Type B pancreatic cell (in vitro differentiated cells): Measurements from ENCODE around the gene FIGLA. TPM values are rescaled to one million over a fixed set of nuclear protein-coding genes. Genes with fewer than 3 reads are reported as not detected.

ENCODE experiments used
- DNase-seq: peaks from one replicate; pipeline ENCODE4 v3.0.0; 2021; ENCODE audit warnings: mixed read lengths; ENCODE audit not compliant: unreplicated experiment; ENCODE audit errors: extremely low spot score
- H3K27ac Mint-ChIP-seq: 2 replicates; pipeline ENCODE4 v1.8.0; 2021; ENCODE audit warnings: mild to moderate bottlenecking, mixed read lengths
- H3K27me3 Mint-ChIP-seq: 2 replicates; pipeline ENCODE4 v1.8.0; 2021; ENCODE audit warnings: mixed read lengths
- H3K36me3 Mint-ChIP-seq: 2 replicates; pipeline ENCODE4 v1.8.0; 2021; ENCODE audit warnings: mixed read lengths
- H3K4me1 Mint-ChIP-seq: one replicate; pipeline ENCODE4 v1.8.0; 2021; ENCODE audit warnings: mixed read lengths; ENCODE audit not compliant: unreplicated experiment
- H3K4me3 Mint-ChIP-seq: 2 replicates; pipeline ENCODE4 v1.8.0; 2021; ENCODE audit warnings: mild to moderate bottlenecking, mixed read lengths
- H3K9me3 Mint-ChIP-seq: 2 replicates; pipeline ENCODE4 v1.8.0; 2021; ENCODE audit warnings: mixed read lengths
- long read RNA-seq: library from polyadenylated mRNA; unstranded; transcript quantifications from one replicate; pipeline ENCODE4 v2.0.0, GENCODE V29; 2020
- total RNA-seq: library from RNA; stranded (reverse); gene quantifications from 2 replicates; pipeline ENCODE4 v1.2.1, GENCODE V29; 2021; ENCODE audit warnings: low replicate concordance
- TF ChIP-seq, protein P1 (sequence below): fragments of 200-600 bp; sonication (generic); conservative IDR thresholded peaks from 2 replicates; pipeline ENCODE4 v1.5.0; 2021; ENCODE audit warnings: antibody characterized with exemption, mild to moderate bottlenecking

FIGLA gene
- total RNA-seq, result not detected in 2 replicates
- long read RNA-seq, result 0 reads

DNA sequence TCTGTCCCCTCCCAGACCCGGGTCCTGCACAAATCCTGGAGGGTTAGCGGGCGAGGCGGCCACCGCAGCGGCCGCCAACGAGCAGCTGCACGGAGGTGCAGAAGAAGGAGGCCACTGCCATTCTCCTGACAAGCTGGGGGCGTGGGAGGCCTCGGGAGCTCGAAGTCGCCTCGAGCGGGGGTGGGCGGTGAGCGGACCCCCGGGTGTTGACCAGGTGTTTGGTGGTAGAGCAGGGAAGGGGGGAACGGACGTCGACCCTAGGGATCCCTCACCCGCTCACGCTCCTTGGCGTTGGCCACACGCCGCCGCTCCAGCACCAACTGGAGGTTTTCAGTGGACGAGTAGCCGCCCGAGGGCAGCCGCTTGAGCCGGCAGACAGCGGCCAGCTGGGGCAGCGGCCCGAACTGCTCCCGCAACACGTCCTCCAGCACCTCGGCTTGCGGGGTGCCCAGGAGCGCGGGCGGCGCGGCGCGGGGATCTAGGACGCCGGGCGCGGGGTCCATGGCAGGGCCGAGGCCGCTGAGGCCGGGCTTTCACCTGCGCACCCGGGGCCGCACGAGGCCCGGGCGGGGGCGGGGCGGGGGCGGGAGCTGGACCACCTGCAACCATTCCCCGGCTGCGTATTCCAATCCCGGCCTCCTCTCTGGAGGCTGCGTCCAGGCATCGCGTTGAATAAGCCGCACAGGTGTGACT lies at the start of gene FIGLA:
FIGLA (minus strand) TSS at position 508 of the 693 bp plus-strand sequence; CDS start at position 503, 5 bp downstream.
- no peak for DNase-seq
- TF ChIP-seq, protein P1, sequence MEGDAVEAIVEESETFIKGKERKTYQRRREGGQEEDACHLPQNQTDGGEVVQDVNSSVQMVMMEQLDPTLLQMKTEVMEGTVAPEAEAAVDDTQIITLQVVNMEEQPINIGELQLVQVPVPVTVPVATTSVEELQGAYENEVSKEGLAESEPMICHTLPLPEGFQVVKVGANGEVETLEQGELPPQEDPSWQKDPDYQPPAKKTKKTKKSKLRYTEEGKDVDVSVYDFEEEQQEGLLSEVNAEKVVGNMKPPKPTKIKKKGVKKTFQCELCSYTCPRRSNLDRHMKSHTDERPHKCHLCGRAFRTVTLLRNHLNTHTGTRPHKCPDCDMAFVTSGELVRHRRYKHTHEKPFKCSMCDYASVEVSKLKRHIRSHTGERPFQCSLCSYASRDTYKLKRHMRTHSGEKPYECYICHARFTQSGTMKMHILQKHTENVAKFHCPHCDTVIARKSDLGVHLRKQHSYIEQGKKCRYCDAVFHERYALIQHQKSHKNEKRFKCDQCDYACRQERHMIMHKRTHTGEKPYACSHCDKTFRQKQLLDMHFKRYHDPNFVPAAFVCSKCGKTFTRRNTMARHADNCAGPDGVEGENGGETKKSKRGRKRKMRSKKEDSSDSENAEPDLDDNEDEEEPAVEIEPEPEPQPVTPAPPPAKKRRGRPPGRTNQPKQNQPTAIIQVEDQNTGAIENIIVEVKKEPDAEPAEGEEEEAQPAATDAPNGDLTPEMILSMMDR, result no peak
- peaks cover 93% of the 10 kb centered on the region for H3K27me3 Mint-ChIP-seq
- no peaks in the 10 kb centered on the region for H3K9me3 Mint-ChIP-seq
- H3K4me1 Mint-ChIP-seq, result peaks cover 5% of the 10 kb centered on the region
- H3K4me3 Mint-ChIP-seq, result peak within 1 kb of the TSS; percentile 87
- no peaks in the 10 kb centered on the region for H3K36me3 Mint-ChIP-seq
- peak within 1 kb of the TSS; percentile 13 for H3K27ac Mint-ChIP-seq

GRCh38 chr2:70837980-70838925 lies 47.8 kb upstream of the FIGLA start:
- H3K36me3 Mint-ChIP-seq, result no peaks in the 10 kb centered on the region
- no peak overlapping the region for H3K27ac Mint-ChIP-seq
- H3K4me1 Mint-ChIP-seq, result no peaks in the 10 kb centered on the region
- H3K4me3 Mint-ChIP-seq, result no peak overlapping the region
- no peak for DNase-seq
- TF ChIP-seq, protein P1, result no peak
- H3K9me3 Mint-ChIP-seq, result no peaks in the 10 kb centered on the region
- peaks cover 55% of the 10 kb centered on the region for H3K27me3 Mint-ChIP-seq

DNA sequence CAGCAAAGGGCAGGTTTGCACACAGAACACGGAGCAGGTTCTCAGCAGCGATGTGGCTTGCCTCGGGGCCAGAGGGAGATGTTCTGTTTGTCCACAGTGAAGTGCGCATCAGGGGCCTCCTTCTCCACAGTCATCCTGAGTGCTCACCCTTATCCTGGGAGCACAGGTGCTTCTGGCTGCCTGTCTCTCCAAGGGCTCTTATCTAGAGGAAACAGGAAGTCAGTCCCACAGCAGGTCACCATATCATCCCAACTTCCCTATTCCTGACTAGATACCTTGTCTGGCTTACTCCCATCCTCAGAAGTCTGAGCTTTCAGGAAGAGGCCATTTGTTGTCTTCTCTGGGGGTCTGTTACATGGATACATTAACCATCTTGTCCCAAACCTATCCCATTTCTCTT lies 45.2 kb upstream of the FIGLA start, which contains the start of gene CD207:
CD207 (minus strand) TSS at position 174 of the 400 bp plus-strand sequence; CDS start at position 134, 40 bp downstream.
- no peak for DNase-seq
- Mint-ChIP-seq H3K9me3 (no peaks in the 10 kb centered on the region), H3K4me3 (no peak within 1 kb of the TSS), H3K27me3 (peaks cover 58% of the 10 kb centered on the region), H3K4me1 (no peaks in the 10 kb centered on the region), H3K27ac (no peak within 1 kb of the TSS), H3K36me3 (no peaks in the 10 kb centered on the region)
- TF ChIP-seq, protein P1, result no peak

DNA sequence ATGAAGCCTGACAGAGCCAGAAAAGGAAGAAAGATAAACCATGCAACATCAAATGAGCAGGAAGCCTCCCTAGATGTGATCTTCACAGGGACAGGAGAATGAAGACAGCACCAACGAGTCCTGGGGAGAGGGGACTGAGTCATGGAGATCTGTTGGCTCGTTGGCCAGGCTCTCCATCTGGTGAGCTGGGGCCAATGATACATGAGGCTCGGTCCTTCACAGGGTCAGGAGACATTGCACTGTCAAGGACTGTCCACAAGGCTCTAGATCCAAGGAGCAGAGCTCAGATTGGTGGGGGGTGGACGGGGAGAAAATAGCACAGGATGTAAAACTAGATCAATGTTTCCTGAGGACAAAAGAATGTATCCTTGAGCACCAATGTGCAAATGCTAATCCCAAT lies 44.4 kb upstream of the FIGLA start:
- TF ChIP-seq, protein P1, result no peak
- H3K9me3 Mint-ChIP-seq, result no peaks in the 10 kb centered on the region
- H3K27me3 Mint-ChIP-seq, result peaks cover 60% of the 10 kb centered on the region
- H3K36me3 Mint-ChIP-seq, result no peaks in the 10 kb centered on the region
- H3K4me1 Mint-ChIP-seq, result no peaks in the 10 kb centered on the region
- no peak for DNase-seq
- H3K27ac Mint-ChIP-seq, result no peak overlapping the region
- H3K4me3 Mint-ChIP-seq, result no peak overlapping the region

- H3K4me3 Mint-ChIP-seq, result no peak overlapping the region
- no peaks in the 10 kb centered on the region for H3K36me3 Mint-ChIP-seq
- H3K4me1 Mint-ChIP-seq, result no peaks in the 10 kb centered on the region
- no peak for DNase-seq
- TF ChIP-seq, protein P1, result no peak
- H3K27me3 Mint-ChIP-seq, result peaks cover 66% of the 10 kb centered on the region
- H3K27ac Mint-ChIP-seq, result no peak overlapping the region
- H3K9me3 Mint-ChIP-seq, result no peaks in the 10 kb centered on the region
Measured at GRCh38 chr2:70834106-70834505, 43.7 kb upstream of the FIGLA start.
